H1 (cell line): ENCODE results near the gene PBXIP1. TPM values are rescaled to one million over a fixed set of nuclear protein-coding genes. Genes with fewer than 3 reads are reported as not detected.

Experiments
- CREB1 ChIP-seq: IDR thresholded peaks from 2 replicates; pipeline ENCODE4 v1.6.1; 2012; ENCODE audit warnings: inconsistent platforms
- EGR1 ChIP-seq: IDR thresholded peaks from 2 replicates; pipeline ENCODE4 v1.6.1; 2011; ENCODE audit warnings: low read depth, low read length, borderline replicate concordance
- FOSL1 ChIP-seq: IDR thresholded peaks from 2 replicates; pipeline ENCODE4 v1.6.1; 2011; ENCODE audit warnings: mild to moderate bottlenecking, low read depth, low read length, moderate library complexity; ENCODE audit not compliant: insufficient read depth
- GABPA ChIP-seq: IDR thresholded peaks from 2 replicates; pipeline ENCODE4 v1.6.1; 2011; ENCODE audit warnings: mild to moderate bottlenecking, low read length, moderate library complexity, borderline replicate concordance; ENCODE audit not compliant: insufficient read depth
- PHF8 ChIP-seq: fragments of 200-600 bp; sonication (generic); conservative IDR thresholded peaks from 2 replicates; pipeline ENCODE4 v1.7.1; 2012; ENCODE audit warnings: low read depth, mild to moderate bottlenecking, inconsistent platforms, low read length, moderate library complexity
- POLR2A ChIP-seq, 2 experiments: IDR thresholded peaks; 1 replicate in 1 of 2; 2 replicates in 1 of 2; pipeline ENCODE4 v1.6.1; 2011; ENCODE audit warnings: low read depth in 2 of 2, low read length in 2 of 2, mild to moderate bottlenecking in 2 of 2; ENCODE audit errors: control extremely low read depth in 1 of 2
- POLR2AphosphoS5 ChIP-seq: IDR thresholded peaks from 2 replicates; pipeline ENCODE4 v1.6.1; 2011; ENCODE audit warnings: low read depth, low read length
- SIX5 ChIP-seq: IDR thresholded peaks from 2 replicates; pipeline ENCODE4 v1.6.1; 2011; ENCODE audit warnings: mild to moderate bottlenecking, low read depth, low read length
- SUZ12 ChIP-seq: fragments of 200-600 bp; sonication (generic); IDR thresholded peaks from 2 replicates; pipeline ENCODE4 v1.6.1; 2012; ENCODE audit warnings: mild to moderate bottlenecking, inconsistent platforms, low read length, moderate library complexity, mixed read lengths
- YY1 ChIP-seq: IDR thresholded peaks from 2 replicates; pipeline ENCODE4 v1.6.1; 2011; ENCODE audit warnings: low read depth, mild to moderate bottlenecking, low read length
- polyA plus RNA-seq, 7 experiments: library from polyadenylated mRNA; depleted of rRNA in 3 of 7; stranded (reverse) in 5 of 7; unstranded in 2 of 7; fragments of >200 nt in 5 of 7; fragments of 200-250 nt in 2 of 7; gene quantifications; 1 replicate in 5 of 7; 2 replicates in 1 of 7; 4 replicates in 1 of 7; pipeline versions ENCODE4 v1.2.1 to v1.2.3, GENCODE V29; 2011 to 2013; ENCODE audit warnings: missing spikeins in 2 of 7, mixed read lengths in 2 of 7
- total RNA-seq: library from RNA; stranded (reverse); fragmentation: NEBNext Ultra II Directional; extraction: Animal tissue kit (Norgen Biotek cat#: 25700); gene quantifications from 2 replicates; pipeline ENCODE4 v1.2.1, GENCODE V29; 2021
- TF ChIP-seq, protein P1 (sequence below): fragments of 300-600 bp; sonication (generic); IDR thresholded peaks from 2 replicates; pipeline ENCODE4 v1.7.1; 2012; ENCODE audit warnings: low read length, moderate library complexity, mild to moderate bottlenecking, inconsistent platforms; ENCODE audit not compliant: insufficient replicate concordance

PBXIP1 gene
- total and polyA plus RNA-seq, 2 of the 8 experiments (the other 6 are each of a cell fraction or from before 2014, with no cell fraction given): 12.0 to 19.8 TPM

DNA sequence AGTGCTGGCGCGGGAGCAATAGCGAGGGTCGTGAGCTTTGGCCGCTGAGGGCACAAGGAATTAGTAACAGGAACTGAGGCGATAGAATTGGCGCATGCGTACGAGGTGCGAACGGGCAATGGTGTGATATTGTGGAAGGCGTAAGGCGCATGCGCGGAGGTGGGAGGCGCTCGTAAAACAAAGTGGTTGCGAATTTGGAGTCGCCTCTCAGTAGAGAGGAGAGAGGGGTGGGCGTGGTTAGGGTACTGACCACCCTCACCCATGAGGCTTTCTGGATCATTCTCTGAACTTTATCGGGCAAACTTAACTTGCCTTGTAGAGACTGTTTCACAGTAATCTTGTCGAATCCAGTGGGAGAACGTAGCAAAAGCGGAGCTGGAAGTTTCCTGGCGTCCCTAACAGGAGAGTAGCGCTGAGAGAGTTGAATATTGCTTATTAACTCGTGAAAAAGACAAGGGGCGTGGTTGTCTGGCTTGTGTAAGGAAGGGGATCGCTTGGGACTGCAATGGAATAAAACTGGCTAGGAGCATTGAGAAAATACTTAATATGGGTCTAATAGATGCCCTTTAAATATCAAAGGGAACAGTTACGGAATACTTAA is 19.0 kb upstream of the PBXIP1 start (continued):
- TF ChIP-seq, protein P1, sequence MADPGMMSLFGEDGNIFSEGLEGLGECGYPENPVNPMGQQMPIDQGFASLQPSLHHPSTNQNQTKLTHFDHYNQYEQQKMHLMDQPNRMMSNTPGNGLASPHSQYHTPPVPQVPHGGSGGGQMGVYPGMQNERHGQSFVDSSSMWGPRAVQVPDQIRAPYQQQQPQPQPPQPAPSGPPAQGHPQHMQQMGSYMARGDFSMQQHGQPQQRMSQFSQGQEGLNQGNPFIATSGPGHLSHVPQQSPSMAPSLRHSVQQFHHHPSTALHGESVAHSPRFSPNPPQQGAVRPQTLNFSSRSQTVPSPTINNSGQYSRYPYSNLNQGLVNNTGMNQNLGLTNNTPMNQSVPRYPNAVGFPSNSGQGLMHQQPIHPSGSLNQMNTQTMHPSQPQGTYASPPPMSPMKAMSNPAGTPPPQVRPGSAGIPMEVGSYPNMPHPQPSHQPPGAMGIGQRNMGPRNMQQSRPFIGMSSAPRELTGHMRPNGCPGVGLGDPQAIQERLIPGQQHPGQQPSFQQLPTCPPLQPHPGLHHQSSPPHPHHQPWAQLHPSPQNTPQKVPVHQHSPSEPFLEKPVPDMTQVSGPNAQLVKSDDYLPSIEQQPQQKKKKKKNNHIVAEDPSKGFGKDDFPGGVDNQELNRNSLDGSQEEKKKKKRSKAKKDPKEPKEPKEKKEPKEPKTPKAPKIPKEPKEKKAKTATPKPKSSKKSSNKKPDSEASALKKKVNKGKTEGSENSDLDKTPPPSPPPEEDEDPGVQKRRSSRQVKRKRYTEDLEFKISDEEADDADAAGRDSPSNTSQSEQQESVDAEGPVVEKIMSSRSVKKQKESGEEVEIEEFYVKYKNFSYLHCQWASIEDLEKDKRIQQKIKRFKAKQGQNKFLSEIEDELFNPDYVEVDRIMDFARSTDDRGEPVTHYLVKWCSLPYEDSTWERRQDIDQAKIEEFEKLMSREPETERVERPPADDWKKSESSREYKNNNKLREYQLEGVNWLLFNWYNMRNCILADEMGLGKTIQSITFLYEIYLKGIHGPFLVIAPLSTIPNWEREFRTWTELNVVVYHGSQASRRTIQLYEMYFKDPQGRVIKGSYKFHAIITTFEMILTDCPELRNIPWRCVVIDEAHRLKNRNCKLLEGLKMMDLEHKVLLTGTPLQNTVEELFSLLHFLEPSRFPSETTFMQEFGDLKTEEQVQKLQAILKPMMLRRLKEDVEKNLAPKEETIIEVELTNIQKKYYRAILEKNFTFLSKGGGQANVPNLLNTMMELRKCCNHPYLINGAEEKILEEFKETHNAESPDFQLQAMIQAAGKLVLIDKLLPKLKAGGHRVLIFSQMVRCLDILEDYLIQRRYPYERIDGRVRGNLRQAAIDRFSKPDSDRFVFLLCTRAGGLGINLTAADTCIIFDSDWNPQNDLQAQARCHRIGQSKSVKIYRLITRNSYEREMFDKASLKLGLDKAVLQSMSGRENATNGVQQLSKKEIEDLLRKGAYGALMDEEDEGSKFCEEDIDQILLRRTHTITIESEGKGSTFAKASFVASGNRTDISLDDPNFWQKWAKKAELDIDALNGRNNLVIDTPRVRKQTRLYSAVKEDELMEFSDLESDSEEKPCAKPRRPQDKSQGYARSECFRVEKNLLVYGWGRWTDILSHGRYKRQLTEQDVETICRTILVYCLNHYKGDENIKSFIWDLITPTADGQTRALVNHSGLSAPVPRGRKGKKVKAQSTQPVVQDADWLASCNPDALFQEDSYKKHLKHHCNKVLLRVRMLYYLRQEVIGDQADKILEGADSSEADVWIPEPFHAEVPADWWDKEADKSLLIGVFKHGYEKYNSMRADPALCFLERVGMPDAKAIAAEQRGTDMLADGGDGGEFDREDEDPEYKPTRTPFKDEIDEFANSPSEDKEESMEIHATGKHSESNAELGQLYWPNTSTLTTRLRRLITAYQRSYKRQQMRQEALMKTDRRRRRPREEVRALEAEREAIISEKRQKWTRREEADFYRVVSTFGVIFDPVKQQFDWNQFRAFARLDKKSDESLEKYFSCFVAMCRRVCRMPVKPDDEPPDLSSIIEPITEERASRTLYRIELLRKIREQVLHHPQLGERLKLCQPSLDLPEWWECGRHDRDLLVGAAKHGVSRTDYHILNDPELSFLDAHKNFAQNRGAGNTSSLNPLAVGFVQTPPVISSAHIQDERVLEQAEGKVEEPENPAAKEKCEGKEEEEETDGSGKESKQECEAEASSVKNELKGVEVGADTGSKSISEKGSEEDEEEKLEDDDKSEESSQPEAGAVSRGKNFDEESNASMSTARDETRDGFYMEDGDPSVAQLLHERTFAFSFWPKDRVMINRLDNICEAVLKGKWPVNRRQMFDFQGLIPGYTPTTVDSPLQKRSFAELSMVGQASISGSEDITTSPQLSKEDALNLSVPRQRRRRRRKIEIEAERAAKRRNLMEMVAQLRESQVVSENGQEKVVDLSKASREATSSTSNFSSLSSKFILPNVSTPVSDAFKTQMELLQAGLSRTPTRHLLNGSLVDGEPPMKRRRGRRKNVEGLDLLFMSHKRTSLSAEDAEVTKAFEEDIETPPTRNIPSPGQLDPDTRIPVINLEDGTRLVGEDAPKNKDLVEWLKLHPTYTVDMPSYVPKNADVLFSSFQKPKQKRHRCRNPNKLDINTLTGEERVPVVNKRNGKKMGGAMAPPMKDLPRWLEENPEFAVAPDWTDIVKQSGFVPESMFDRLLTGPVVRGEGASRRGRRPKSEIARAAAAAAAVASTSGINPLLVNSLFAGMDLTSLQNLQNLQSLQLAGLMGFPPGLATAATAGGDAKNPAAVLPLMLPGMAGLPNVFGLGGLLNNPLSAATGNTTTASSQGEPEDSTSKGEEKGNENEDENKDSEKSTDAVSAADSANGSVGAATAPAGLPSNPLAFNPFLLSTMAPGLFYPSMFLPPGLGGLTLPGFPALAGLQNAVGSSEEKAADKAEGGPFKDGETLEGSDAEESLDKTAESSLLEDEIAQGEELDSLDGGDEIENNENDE: no peak
- no peak for TF ChIP-seq GABPA
- no peak for TF ChIP-seq SUZ12
- TF ChIP-seq PHF8: no peak; the same call in 1 of the 2 replicates
- peak; percentile 61 to 63 for TF ChIP-seq POLR2A (IDR thresholded peaks at IDR 0.05; ENCODE audit: control extremely low read depth in 1 of 2, low read depth in 2 of 2, low read length in 2 of 2)
- TF ChIP-seq FOSL1: no peak
- no peak for TF ChIP-seq EGR1
- no peak for TF ChIP-seq CREB1
- TF ChIP-seq POLR2AphosphoS5: peak; percentile 84; the same call in 1 of the 2 replicates
- TF ChIP-seq YY1: no peak
- no peak for TF ChIP-seq SIX5
